Measurements from ENCODE around the gene DAAM1.

DAAM1 gene

DNA sequence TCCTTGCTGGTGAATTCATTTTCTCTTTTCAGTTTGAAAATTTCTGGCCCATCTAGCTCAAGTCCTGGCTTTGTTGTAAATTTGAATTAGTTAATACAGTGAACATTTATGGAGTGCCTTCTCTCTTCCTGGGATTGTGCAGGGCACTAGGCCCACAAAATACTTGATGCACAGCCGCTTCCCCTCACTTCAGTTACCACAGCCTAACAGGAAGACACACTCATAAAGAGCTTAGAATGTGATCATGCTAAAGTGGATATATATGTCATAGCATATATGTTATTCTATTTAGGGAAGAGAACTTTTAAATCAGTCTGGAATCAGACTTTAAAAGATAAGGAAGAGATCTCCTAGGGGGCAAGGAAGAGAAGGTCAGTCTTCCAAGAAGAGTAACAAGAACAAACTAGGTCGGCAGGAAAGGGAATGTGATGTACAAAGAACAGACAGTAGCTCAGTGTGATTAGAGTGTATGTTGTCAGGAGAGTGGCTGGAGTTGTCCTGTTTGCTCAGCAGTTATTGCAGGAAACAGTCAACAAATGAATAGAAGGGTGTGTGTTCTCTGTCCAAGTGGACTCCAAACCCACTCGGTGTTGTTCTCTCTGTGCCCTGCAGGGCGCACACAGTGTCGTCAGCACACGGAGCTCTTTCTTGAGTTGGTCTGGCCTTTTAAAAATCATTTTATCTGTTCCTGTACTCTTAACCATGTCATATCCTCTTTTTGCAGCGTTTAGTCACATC lies 74.4 kb downstream of the DAAM1 start:
- no peak for DNase-seq

DNA sequence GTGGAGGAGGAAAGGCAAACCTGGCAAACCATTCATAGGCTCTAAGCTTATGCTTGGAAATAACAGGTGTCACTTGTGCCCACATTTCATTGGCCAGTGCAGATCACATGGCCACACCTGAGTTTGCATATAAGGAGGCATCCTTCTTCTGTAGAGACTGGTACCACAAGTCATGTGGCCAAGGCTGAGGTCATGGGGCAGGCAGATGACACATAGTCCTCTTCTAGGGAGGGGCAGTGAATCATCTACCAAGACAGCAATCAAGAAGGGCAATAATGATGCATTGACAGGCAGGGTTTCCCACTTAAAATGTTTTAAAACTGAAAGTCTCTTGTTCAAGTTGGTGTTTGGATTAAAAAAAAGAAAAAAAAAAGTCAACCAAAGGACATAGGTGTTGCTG lies 77.3 kb downstream of the DAAM1 start:
- DNase-seq: no peak

DNA sequence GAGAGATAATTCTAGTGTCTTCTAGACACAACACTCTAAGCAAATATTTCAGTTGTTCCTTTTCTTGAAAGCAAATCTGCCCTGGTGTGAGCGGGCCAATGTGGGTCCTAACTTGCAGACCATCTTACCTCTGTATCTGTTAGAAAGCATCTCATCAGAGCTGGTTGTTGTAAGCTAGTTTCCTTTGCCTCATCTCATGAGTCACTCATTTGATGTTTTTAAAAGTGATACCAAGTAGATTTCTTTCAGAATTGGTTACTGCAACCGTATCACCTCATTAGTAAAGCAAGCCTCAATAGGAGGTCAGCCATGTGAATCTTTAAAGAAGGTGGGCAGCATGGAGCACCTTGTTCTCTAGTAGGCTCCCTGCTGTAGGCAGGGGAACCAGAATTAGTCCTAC lies 78.6 kb downstream of the DAAM1 start:
- DNase-seq: no peak

DNA sequence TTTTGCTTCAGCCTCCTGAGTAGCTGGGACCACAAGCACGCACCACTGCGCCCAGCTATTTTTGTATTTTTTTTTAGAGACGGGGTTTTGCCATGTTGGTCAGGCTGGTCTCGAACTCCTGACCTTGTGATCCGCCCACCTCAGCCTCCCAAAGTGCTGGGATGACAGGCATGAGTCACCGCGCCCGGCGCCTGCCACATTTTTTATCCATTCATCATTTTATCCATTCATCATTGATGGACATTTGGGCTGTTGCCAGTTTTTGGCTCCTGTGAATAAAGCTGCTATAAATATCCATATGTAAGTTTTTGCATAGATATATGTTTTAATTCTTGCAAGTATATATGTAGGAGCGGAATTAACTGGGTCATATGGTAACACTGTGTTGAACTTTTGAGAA lies 79.5 kb downstream of the DAAM1 start:
- no peak for DNase-seq

DNA sequence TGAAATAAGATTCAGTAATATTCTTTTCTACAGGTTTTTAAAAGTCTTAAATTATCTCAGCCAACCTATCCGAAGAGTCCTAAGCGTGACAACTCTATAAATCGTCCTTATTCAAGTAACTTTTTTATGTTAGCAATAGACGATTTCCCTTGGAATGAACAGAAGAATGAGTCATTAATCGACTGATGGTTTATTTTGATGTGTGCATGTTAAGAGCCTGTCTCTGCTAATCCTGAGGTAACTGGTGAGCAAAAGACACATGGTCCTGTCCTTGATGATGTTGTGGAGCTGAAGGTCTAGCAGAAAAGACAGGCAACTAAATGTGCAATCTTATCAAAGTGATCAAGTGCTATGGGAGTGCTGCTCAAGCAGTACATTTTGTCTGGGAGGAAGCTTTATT lies 80.4 kb downstream of the DAAM1 start:
- DNase-seq: no peak

DNA sequence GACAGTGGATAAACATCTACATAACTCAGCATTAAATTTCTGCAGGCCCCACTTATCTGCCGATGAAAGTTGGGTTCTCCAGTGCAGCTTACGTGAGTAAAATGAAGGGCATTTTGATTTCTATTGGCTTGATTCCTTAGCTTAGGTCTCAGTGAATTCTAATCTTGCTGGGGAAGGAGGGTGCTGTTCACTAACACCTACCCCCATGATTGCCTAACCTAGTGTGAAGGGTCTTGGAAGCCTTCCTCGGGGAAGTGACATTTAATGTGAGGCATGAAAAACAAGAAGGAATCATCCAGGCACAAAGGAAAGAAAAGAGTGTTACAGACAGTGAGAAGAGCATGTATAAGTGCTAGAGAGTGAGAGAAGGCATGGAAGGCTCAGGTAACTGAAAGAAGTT lies 81.0 kb downstream of the DAAM1 start:
- no peak for DNase-seq

DNA sequence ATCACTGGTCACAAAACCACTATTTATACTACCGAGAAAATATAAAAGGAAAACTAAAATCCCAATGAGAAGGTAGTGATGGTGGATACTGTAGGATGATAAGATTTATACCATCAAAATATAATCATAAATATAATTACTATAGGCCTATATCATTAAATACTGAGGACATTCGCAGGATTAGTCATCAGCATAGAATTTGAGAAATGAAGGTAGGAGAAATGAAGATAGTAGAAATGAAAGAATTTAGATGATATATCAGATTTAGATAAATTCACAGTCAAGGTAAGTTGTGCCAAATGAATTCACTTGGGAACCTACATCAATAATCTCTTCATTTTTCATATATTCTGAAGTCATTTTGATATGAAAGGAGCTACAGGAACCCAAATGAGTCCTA lies 82.8 kb downstream of the DAAM1 start:
- no peak for DNase-seq

DNA sequence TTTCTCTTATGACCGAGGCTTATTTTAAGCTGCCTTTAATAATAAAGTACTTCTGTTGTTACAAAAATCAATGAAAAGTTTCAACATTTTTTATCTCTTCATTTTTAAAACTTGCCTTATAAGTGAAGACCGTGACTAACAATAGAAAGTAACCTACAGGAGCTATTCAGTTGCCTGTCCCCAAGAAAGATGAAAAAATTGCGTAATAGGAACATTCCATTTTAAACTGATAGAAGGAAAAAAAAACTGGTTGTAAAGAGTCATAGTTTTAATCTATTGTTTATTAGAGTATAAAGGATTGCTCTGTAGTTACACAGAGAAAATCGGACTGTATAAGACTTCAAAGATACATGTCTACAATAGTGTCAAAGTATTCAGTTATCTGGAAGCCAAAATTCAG lies 83.3 kb downstream of the DAAM1 start:
- no peak for DNase-seq

DNA sequence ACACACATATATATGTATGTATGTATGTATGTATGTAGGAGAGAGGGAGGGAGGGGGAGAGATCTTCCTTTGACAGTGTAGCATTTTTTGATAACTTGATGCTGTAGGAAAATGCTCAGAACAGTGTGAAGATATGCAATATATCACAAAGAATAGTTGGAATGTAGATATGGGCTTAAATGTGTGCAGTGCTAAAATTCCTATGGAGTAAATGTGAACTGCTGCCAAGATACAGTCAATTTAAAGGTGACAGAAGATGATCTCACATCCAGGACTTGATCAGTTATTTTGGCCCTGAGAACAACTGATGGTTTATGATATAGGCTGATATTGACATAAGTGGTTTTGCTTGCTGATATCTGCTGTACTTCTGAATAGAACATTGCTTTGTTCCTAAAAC lies 84.2 kb downstream of the DAAM1 start:
- DNase-seq: no peak

DNA sequence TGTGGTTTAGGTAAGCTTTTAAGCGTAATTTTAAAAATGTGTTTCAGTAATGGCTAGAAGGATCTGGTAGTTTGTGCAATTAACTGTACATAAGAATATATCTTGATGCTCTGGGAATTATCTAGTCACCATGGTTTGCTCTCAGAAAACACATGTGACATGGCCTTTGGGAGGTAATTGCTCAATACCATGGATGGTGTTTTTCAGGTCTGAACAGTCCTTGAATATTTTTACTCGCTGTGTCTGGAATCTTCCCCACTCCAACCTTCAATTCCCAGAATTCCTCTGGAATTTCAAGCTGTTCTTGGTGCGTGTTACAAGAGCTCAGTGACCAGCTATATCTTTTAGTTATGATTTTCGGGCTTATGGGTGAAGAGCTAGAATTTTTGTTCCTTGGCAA lies 85.3 kb downstream of the DAAM1 start:
- no peak for DNase-seq

DNA sequence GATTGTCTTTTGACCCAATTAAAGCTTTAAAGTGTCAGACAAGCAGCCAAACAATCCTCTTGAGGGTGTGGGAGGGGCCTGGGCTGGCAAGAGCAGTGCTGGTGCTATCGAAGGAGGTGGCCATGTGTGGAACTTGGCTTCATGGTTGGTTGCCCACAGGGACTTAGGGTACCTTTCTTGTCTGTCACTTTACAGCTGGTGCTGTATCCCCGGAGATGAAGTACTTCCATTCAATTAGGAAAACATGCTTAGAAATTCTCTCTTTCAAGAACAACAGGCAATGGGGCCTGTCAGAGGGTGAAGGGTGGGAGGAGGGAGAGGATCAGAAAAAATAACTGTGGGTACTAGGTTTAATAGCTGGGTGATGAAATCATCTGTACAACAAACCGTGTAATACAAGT lies 86.5 kb downstream of the DAAM1 start:
- no peak for DNase-seq

DNA sequence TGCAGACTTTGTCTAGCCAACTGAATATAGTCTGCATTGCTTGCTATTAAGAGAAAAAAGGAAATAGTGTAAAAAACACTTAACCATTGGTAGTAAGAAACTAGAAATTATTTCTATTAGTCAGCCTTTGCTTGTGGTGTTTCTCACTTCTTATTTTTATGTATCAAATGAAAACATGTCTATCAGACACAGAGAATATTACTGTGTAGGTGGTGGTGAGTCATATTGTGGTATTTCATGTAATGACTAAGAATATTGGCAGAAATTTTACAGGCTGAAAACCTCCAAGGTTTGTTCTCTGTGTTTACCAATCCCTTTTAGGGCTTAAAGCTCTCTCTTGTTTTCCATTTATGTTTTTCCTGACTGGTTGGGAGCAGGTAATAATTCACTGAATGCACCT lies 87.2 kb downstream of the DAAM1 start:
- no peak for DNase-seq

DNA sequence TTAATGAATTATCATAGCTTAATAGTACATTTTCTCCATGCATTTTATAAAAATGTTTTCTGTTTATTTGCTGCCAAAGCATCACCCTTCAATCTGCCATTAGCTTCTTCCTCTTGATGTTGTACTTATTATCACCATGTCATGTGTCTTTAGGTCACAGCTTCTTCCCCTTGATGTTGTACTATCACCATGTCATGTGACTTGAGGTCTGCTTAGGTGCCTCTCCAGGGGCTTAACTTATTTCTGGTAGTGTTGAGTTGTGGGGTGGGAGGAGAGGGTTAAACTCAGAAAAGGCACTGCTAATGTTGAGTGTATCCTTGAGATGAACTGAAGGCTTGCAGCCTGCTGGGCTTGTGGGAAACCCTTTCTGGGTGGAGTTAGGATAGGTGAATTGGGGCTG lies 87.8 kb downstream of the DAAM1 start:
- DNase-seq: no peak

DNA sequence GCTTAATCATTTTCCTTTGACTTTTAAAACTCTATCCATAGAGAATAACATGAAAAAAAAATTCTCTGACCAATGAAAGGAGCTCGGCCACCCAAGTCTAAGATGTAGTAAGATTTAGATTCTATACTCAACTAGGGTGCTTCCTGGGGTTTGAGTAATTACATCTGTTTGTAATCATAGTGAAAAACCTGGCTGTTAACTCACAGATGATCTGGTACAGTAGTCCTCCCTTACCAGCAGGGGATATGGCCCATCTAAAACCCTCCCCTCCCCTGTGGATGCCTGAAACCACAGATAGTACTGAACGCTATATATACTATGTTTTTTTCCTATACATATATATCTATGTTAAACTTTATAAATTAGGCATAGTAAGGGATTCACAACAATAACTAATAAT lies 89.2 kb downstream of the DAAM1 start:
- DNase-seq: no peak

DNA sequence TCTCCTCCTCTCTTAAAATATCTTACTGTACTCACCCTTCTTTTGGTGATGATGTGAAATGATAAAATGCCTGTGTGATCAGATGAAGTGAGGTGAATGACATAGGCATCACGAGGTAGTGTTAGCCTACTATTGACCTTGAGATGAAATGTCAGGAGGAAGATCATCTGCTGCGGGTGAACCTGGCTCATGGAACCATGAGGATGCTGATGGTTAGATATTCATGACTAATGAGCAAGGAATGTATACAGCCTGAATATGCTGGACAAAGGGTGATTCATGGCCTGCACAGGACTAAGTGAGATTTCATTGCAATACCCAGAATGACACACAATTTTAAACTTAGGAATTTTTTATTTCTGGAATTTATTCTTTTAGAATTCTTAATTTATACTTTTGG lies 89.6 kb downstream of the DAAM1 start:
- no peak for DNase-seq

DNA sequence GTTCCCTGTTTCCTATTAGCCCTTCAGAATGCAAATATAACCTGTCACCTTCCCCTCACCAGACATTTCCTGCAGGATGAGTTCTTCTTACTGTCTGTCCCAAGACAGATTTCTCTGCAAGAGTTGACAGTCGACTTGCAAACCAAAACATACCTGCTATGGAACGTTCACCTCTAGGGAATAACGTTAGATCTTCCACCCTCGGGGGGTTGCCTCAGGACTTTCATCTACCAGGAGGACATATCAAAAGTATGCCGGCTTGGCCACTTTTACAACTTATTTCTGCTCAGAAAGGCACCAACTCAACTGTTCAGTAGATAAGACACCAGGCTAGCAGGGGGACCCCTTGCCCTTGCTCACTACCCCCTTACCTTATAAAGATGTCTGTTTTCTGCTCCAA lies 92.5 kb downstream of the DAAM1 start:
- DNase-seq: no peak

DNA sequence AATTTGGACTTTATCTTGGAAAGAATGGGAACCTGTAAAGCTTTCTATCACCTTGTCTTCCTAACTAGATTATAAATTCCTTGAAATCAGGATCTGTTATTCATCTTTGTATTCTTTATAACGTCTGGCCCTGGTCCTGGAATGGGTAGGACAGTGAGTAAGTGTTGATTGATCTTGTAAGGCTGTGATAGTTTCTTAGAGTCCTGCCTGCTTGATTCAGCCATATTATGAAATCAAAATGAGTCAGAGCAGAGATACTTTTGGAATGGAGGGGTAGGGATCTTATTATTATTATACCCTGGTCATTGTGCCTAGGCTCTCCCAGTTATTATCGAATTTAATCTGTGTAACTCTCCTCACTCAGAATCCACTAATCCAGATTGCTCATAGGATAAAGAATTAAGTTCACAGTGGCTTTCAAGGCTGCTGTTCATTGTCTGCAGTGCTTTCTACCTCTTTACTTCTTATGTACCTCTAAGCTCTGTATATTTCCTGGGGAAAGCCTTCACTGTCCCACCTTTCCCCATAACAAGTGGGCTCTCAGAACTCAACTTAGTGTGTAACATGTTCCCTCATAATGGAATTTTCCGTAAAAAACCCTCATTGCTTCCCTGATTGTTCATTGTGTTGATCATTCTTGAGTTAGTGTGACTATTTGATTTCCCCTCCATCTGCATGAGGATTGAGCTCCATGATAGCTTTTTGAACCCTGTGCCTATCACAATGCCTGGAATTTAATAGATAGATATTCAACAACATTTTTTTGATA lies 93.3 kb downstream of the DAAM1 start:
- DNase-seq: no peak

DNA sequence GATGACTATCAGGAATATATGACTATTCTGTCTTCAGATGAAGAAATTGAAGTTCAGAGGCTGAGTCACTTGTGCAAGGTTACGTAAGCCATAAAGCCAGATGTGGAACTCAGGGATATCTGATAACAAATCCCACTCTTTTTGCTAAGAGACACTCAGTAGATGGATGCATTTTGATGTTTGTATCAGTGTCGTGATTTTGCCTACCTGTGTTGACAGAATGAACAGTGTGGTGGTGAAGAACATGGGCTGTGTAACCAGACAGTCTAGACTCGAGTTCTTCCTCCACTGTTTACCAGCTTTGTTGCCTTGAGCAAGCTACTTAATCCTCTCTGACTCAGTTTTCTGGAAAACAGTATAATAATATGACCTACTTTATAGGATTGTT lies 93.9 kb downstream of the DAAM1 start:
- DNase-seq: no peak

DNA sequence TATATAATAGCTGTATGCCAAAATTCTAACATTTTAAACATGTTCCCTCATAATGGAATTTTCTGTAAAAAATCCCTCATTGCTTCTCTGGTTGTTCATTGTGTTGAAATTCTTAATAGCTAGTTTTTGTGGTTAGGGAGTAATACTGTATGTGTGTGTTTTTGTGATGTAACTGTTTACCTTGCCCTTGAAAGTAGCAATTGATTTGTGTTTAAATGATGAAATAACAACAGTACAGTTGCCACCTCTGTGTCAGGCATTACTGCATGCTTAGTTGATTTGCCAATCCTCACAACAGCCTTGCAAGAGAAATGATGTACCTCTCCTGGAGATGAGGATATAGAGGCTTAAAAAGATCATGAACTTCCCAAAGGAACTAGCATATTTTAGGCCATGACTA lies 94.9 kb downstream of the DAAM1 start:
- DNase-seq: no peak

DNA sequence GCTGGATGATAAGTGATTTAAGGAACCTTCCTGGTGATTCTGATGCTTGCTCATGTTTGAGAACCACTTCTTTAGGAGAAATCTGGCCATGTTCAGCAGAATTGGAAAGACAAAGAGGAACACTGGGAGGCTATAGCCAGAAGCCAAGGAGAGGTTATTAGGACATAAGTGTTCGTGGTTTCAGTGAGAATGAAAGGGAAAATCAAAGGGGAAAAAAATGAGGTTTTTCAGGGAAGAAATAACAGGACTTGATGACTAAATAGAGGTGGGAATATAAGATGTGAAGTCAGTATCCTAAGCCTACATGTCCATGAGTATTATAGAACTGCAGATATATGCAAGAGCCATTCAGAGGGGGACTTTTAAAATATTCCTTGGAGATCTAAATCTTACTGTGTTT lies 95.6 kb downstream of the DAAM1 start:
- no peak for DNase-seq

DNA sequence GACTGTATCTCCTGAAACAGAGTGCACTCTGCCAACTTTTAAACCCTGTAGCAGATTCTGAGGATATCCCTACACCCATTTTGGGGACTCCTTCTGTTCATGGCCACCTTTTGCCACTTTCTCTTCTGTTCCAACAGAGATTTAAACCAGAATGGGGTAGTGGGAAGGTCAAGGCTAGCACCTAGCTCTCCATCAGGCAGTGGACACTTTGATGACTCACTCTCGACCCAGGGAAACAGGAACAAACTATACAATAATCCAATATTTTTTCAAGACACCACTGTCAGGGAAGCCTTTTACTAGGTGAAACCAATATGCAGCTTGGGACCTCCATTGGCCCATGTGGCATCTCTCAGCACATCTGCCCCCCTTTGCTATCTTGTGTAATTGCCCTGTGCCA lies 103.6 kb downstream of the DAAM1 start:
- no peak for DNase-seq

DNA sequence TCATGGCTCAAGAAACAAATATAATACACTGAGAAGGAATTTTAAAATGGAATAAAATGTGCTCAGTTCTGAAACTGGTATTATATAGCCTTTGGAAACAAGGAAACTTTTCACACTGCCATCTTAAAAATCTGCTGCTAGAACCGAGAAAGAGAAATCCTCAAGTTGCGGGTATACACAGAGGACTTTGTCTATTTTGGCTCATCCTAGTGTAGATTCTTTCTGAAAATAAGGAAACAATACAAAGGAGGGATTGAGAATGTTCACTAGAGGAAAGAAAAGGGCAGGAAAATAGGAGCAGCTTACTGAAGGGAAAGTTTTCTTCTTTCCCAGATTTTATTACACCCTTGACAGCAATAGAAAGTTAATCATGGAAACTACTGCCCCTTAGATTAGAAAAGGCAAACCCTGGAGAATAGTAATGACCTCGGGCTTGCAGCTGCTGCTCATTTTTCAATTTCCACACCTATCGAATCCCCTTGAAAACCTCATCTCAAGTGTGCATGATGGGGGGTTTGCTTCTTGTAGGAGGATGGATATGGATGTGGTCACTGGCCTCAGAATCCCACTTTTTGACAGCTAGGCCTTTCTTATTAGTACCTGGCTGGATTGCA lies 104.6 kb downstream of the DAAM1 start:
- DNase-seq: no peak

DNA sequence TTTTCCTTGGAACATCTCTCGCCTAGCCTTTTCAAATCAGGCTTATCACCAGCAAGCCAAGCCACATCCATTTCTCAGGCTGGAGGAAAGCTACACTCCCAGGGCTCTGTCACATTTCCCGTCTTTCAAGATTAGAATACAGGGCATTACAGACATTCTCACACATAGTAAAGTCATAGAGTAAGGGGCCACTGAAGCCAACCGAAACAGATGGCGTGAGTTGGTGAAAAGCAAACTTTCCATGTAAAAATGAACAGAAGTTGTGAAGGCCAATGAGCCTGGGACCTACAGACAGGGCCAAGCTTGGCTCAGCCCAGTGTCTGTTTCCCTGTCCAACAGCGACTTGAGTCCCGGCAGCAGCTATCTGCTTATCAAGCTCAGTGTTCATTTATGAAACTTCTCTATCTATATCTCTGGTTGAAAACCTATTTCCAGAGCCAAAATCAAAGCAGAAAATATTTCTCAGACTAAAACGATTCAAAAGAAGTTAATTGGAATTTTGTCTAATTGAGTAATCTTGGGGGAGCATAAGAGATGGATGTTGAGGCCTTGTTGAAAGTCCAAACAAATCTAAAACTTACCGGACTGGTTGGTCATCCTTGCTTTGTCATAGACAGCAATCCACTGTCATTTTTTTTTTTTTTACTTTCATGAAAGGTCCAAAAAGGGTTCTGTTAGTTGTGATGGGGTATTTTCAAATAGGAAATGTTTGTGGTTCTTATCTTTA lies 105.6 kb downstream of the DAAM1 start:
- no peak for DNase-seq

DNA sequence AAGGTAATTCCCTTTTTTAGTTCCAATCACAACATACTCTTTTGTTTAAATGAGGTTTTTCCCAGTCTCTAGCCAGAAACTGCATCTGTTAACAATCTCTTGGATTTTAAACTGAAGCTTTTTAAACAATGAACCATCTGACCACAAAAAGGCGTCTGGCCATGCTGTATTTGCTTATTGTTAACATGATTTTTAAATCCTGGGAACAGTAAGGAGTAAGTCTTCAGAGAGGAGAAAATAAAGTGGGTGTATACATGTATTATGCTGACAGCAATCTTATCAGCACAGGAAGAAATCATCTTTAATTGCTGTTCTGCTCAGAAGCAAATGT lies 106.2 kb downstream of the DAAM1 start:
- DNase-seq: no peak
